ENCODE results near the gene TP53I13.

The TP53I13 gene

GRCh38 chr17:29582254-29582765 lies 13.8 kb downstream of the TP53I13 start:
- DNase-seq, result no peak

DNA sequence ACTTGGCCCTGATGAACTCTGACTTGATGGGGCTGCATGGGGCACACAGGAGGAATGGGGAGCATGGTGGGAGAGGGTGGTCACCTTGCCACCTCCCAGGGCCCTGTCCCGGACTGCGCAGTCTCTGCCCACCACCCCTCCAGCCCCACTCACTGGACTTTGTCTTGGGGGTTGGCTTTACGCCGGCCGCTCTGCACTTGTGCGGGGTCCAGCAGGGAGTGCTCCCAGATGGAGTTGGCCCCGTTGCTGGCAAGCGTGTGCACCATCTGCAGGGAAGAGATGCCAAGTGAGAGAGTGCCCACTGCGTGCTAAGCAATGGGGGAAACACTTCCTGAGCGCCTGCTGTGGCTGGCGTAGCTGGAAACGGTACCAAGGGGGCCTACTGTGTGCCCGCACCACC lies 14.3 kb downstream of the TP53I13 start:
- DNase-seq, result no peak

GRCh38 chr17:29583324-29584248 lies 15.1 kb downstream of the TP53I13 start:
- DNase-seq, result no peak

DNA sequence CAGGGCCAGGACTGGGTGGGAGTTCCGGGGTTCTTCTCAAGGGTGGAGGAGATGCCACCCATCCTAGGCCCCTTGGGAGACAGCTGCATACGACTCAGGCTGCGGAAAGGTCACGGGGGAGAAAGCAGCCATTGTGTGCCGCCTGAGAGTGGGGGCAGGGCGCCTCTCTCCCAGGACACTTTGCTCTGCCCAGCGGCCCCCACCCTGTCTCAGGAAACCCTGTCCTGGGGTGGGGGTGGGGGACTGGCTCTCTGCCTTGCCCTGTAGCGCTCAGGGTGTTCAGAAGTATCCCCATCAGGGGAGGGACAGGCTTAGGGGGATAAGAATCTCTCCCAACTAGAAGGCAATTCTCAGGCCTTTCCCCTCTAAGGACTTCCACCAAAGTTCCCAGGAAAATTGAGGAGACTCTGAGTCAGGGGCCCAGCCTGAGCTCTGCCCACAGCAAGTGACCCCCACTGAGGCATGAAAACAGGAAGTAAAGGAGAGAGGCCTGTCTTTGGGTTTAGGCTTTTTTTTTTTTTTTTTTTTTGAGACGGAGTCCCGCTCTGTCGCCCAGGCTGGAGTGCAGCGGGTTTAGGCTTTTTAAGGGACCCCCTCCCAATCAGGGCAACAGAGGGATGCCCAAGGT lies 16.1 kb downstream of the TP53I13 start:
- no peak for DNase-seq

GRCh38 chr17:29585080-29585751 lies 16.7 kb downstream of the TP53I13 start:
- DNase-seq, result no peak

GRCh38 chr17:29586676-29587469 lies 18.4 kb downstream of the TP53I13 start:
- DNase-seq, result no peak

- no peak for DNase-seq
Observed at GRCh38 chr17:29587591-29587990, 19.1 kb downstream of the TP53I13 start.

DNA sequence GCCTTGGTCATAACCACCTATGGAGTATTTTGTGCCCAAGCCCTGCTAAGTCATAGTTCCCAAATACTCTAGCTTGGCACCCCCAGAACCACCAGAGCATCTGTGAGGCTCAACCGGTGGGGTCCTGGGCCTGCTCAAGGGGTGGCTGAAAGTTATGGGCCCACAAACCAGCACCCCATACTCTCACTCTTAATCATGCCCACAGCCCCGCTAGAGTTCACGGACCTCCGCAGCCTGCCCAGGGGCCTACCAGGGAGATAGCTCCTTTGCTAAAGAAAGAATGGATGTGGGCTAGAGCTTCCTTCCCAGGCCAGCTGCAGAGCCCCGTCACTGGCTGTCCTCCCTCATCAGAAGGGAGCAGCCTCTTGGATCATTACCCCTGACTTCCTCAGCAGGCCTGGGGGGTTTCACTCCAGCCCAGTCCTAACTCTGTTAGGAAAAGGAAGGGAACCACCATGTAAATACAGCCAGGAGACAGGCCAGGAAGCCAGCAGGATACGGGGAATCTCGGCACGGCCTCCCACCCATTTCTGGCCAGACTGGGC lies 19.6 kb downstream of the TP53I13 start:
- DNase-seq, result no peak

GRCh38 chr17:29588562-29589411 lies 20.3 kb downstream of the TP53I13 start:
- peak; percentile 4 to 38 for DNase-seq

- peak; percentile 66 to 82 for DNase-seq
Observed at GRCh38 chr17:29589524-29590410, 21.3 kb downstream of the TP53I13 start, which contains the start of gene GIT1. Gene GIT1 (minus strand): TSS chr17:29589648. CDS start chr17:29589378, 270 bp downstream.

- DNase-seq, result peak; percentile 50 to 58
Observed at GRCh38 chr17:29590411-29591145, 22.1 kb downstream of the TP53I13 start.

DNA sequence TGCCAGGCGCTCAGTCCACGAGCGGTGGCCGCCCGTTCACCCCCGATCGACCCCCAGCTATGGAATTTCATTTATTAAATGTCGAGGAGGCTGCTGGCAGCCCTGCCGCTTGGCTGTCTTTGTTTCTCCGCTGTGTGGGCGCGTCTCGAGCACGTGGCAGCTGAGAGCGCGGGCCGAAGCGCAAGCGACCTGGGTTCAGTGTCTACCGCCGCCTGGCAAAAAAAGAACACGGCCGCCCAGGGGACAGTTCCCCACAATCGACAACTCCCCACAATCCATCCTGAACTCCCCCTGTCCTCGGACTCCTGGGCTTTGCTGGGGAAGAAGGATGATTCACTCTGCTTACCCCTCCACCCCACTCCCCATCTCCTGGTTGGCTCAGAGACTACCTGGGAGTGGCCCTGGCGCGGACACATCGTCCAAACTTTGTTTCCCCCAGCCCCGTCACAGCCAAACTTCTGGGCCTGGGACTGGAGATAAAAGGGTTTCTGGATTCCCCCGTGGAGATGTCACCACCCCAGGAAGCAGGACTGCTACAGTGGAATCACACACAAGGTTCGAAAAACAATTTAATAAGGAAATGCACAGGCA lies 22.7 kb downstream of the TP53I13 start:
- DNase-seq, result peak; percentile 64 to 76

DNA sequence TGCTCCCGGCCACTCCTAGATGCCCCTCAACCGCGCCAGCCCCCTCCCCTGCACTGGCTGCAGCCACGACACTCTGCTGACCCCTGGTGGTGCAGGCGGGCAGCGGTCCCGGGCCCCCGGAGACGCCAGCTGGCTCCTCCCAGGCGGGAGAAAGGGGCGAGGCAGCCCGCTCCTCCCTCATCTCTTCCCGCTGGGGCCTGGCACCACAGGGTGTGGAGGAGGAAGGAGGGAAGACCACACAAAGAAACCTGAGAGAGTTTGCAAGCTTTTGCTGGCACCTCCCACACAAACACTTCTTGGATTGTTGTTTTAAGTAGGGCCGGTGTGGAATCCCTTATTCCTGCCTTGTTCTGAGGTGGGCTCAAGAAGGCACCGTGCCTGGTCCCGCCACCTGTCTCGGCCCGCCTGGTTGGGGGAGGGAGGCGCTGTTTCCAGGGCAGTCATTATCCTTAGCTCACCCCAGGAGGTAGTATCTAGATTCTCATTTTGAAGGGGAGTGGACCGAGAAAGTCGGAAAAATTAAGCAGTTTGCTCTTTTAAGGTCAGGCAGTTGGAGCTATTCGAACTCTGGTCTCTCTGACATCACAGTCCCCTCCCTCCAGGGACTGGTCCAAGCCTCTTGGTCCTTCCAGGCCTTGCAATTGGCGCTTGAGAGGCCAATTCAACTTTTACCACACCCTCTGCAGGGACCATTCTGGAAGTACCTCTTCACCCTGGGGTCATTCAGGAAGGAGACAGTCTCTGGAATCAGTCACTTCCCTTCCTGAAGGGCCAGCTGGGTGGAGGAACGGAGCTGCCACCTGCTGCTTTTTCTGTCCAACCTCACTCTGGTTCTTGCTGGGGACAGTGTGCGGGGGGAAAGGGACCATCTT lies 23.5 kb downstream of the TP53I13 start:
- DNase-seq, result peak; percentile 82 to 83

DNA sequence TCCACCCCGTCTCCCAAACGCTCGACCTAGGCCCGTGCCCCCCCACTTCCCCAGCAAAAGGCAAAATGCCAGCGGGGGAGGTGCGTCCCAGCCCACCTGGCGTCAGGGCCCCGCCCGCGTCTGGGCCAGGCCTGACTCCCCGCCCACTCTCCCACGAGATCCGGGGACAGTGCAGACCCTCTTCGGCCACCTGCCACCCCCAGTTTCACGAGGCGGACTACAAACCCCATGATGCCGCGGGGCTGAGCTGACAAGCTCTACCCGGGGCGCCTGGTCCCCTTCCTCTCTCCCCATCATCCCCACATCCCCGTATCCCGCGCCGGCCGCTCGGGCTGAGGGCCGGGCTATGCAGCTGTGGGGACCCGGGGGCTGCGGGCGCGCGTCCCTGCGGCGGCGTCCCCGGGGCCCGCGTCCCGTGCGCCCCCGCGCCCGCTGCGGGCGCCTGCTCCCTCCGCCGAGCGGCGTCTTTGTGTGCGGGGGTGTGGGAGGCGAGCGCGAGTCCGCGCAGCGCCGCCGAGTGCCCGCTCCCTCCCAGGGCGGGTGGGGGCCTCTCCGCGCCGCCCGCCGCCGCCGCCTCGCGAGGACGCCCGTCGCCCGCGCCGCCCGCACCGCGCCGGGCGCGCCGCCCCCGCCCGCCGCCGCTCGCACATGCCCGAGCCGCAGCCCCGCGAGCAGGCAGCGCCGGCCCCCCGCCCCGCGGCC lies 24.5 kb downstream of the TP53I13 start, which contains the start of gene ANKRD13B:
TSS of gene ANKRD13B (plus strand) at position 283 of the 702 bp plus-strand sequence. CDS start 490 bp downstream, outside the sequence.
- DNase-seq, result peak; percentile 71 to 81

- peak; percentile 4 to 17 for DNase-seq
Observed at GRCh38 chr17:29593591-29594518, 25.4 kb downstream of the TP53I13 start.
